K562 (cell line): ENCODE results near the gene SF3A2. TPM values are rescaled to one million over a fixed set of nuclear protein-coding genes. Genes with fewer than 3 reads are reported as not detected.
A peak's percentile ranks its signal among the peaks of the same experiment; 100 is the strongest.

Experiments used
- DMBX1 ChIP-seq: fragments of 250-450 bp; sonication (Bioruptor Pico); IDR thresholded peaks from 2 replicates; pipeline ENCODE4 v1.8.0; 2022; ENCODE audit warnings: inconsistent platforms, mild to moderate bottlenecking, moderate library complexity, borderline replicate concordance
- KDM1A ChIP-seq, 2 experiments: fragments of 450-650 bp; IDR thresholded peaks; 2 replicates each; pipeline ENCODE4 v1.6.1; 2016; ENCODE audit warnings: mild to moderate bottlenecking in 2 of 2
- ZBTB40 ChIP-seq, 2 experiments: fragments of 450-650 bp in 1 of 2; sonication (generic) in 1 of 2; formaldehyde crosslinking in 1 of 2; IDR thresholded peaks; 2 replicates each; pipeline versions ENCODE4 v1.7.1 to v1.9.0; 2016 to 2022; ENCODE audit warnings: inconsistent platforms in 1 of 2, mild to moderate bottlenecking in 1 of 2, missing genetic modification reagents in 1 of 2
- ZNF384 ChIP-seq: IDR thresholded peaks from 2 replicates; pipeline ENCODE4 v1.6.1; 2012; ENCODE audit warnings: low read depth, low read length, improper control_type of control experiment
- polyA plus RNA-seq, 8 experiments: library from polyadenylated mRNA; depleted of rRNA in 4 of 8; stranded (reverse) in 5 of 8; unstranded in 3 of 8; fragments of >200 nt; fragmentation: Nextera tagmentation in 2 of 8; fragmentation: Illumina TruSeq in 1 of 8; extraction: Ambion mirVana in 2 of 8; extraction: Trizol in 1 of 8; gene quantifications; 2 replicates each; pipeline versions ENCODE4 v1.2.1 to v1.2.3, GENCODE V29; 2011 to 2014; ENCODE audit warnings: inconsistent platforms in 1 of 8, missing spikeins in 1 of 8
- total RNA-seq, 7 experiments: library from RNA; depleted of rRNA in 6 of 7; stranded (reverse); fragments of >200 nt in 6 of 7; fragmentation: Illumina TruSeq in 2 of 7; extraction: Trizol in 2 of 7; gene quantifications; 2 replicates each; pipeline versions ENCODE4 v1.2.1 to v1.2.3, GENCODE V29; 2011 to 2021; ENCODE audit warnings: low replicate concordance in 1 of 7

SF3A2 gene
- total and polyA plus RNA-seq, 9 of the 15 experiments (the other 6 are each of a cell fraction or from before 2014, with no cell fraction given), result 0.17 to 194 (median 22.8) TPM

GRCh38 chr19:2283835-2284507 is 47.3 kb downstream of the SF3A2 start (continued):
- peak; percentile 99 for TF ChIP-seq ZBTB40 (IDR thresholded peaks at IDR 0.05)
- peak; percentile 98 for TF ChIP-seq ZBTB40 (CRISPR knock-in tag; IDR thresholded peaks at IDR 0.05)
- peak in 1 of 2 experiments; percentile 32; a peak in 1 of 4 replicates for TF ChIP-seq KDM1A (IDR thresholded peaks at IDR 0.05)
- peak; percentile 71 for TF ChIP-seq ZNF384
- TF ChIP-seq DMBX1 (CRISPR knock-in tag), result no peak
